Measurements from ENCODE around the gene OR1D5. TPM values are rescaled to one million over a fixed set of nuclear protein-coding genes. Genes with fewer than 3 reads are reported as not detected.
"Not testable (repeated sequence)": the region's sequence is repeated elsewhere in the genome, so short reads cannot be mapped to it uniquely, and the experiment has no call there.

Gene OR1D5, protein sequence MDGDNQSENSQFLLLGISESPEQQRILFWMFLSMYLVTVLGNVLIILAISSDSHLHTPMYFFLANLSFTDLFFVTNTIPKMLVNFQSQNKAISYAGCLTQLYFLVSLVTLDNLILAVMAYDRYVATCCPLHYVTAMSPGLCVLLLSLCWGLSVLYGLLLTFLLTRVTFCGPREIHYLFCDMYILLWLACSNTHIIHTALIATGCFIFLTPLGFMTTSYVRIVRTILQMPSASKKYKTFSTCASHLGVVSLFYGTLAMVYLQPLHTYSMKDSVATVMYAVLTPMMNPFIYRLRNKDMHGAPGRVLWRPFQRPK
- not detected for total RNA-seq

DNA sequence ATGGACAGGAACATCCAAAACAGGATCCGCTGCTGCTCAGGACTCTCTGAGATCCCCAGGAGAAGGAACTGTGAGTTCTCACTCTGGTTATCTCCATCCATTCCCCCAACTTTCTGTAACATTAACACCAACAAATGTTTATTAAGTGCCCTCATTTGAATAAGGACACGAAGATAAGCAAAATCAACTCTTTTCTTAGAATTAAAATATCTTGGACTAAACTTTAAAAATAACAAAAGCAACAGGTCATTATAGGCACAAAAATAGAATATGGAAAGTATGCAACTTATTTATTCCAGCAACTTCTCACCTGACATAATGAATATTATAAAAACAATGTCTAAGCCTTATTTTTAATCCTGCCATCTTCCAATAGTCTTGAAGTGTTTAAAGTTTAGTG is at the start of gene OR1D5:
TSS of gene OR1D5 (minus strand) at position 101 of the 400 bp plus-strand sequence. CDS start at position 101, 0 bp downstream.
- not testable (repeated sequence) for DNase-seq

DNA sequence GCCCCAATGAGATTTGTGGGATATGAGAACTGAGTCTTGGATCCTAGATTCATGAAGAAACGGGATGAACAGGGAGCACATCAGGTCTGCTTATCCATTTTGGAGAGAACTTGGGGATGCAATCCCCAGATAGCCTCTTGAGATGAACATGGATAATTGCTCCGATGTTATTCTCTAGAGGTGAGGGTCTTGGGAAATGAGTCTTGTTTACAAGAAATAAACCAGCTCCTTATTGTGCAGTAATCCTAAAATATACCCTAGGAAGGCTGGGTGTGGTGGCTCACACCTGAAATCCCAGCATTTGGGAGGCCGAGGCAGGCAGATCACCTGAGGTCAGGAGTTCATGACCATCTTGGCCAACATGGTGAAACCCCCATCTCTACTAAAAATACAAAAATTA is 40.9 kb upstream of the OR1D5 start, which contains the start of gene OR1D2:
TSS of gene OR1D2 (minus strand) at position 101 of the 400 bp plus-strand sequence. CDS start 11,426 bp downstream, outside the sequence.
- DNase-seq, result no peak

DNA sequence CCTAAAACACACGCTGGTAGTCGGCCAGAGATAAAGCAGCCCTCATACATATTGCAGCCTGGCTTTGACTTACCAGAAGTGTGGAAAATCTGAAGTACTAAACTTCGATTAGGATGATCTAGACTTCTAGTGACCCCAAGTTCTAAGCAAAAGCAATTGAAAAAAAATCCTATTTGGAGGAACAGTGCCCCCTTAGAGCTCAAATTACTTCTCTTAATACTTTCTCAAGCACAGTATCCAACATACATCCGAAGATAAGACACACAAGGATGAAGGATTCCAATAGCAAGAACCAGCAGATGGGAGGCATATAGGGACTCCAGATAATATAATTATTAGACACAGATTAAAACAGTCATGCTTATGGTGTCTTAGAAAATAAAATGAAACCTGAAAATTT is 10.4 kb upstream of the OR1D5 start:
- DNase-seq, result not testable (repeated sequence)

DNA sequence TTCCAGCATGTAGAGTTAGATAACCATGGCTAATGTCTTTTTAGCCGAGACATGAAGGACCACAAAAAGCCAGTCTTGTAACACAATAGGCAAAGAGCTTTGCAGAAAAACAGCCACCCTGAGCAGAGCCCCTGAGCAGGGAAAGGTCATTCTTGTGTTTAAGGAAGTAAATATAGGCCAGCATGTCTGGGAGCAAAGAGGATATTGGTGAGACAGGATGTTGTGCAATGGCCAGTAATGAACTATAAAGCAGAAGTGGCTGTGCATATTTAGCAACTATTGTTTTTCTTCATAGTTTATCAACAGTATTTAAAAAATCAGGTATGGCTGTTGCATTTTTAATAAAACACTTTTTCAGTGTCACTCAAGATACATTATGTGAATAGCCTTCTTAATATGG is 1.8 kb upstream of the OR1D5 start:
- DNase-seq, result not testable (repeated sequence)

DNA sequence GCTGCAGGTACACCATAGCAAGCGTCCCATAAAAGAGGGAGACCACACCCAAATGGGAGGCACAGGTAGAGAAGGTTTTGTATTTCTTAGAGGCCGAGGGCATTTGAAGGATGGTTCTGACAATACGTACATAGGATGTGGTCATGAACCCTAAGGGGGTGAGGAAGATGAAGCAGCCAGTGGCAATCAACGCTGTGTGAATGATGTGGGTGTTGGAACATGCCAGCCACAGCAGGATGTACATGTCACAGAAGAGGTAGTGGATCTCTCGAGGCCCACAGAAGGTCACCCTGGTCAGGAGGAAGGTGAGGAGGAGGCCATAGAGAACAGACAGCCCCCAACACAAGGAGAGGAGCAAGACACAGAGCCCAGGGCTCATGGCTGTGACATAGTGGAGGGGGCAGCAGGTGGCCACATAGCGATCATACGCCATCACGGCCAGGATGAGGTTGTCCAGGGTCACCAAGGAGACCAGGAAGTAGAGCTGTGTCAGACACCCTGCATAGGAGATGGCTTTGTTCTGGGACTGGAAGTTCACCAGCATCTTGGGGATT is 506 bp downstream of the OR1D5 start:
- not testable (repeated sequence) for DNase-seq

DNA sequence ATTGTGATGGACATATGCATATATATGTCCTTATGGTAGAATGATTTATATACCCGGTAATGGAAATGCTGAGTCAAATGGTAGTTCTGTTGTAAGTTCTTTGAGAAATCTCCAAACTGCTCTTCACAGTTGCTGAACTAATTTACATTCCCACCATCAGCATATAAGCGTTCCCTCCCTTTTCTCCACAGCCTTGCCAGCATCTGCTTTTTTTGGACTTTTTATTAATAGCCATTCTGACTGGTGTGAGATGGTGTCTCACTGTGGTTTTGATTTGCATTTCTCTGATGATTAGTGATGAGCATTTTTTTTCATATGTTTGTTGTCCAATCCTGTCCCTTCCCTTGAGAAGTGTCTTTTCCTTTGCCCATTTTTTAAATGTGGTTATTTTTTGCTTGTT is 8.5 kb downstream of the OR1D5 start:
- not testable (repeated sequence) for DNase-seq

DNA sequence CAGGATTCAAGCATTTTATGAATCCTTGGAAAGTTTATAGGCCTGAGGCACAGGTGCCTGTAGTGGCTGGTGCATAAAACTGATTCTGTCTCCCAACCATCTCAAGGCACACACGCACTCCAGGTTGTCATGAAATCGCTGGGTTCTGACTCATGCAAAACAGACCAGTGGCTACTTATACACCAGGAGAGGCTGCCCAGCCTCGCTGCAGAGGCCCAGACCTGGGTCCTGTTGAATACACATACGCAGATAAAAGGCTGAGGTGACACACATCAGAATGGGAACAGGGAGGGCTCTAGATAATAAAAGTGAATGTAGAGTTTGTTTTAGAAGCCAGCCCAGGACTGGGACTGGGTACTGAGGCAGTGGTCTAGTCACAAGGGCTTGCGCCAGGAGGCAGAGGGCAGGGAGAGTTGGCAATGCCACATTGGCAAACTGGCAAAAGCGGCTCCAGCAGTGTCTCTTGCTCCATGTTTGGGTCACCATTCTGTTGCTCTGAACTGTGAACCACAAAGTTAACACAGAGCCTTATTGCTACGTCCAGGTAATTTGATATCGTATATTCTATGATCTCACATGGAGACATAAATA is 13.6 kb downstream of the OR1D5 start:
- no peak for DNase-seq

DNA sequence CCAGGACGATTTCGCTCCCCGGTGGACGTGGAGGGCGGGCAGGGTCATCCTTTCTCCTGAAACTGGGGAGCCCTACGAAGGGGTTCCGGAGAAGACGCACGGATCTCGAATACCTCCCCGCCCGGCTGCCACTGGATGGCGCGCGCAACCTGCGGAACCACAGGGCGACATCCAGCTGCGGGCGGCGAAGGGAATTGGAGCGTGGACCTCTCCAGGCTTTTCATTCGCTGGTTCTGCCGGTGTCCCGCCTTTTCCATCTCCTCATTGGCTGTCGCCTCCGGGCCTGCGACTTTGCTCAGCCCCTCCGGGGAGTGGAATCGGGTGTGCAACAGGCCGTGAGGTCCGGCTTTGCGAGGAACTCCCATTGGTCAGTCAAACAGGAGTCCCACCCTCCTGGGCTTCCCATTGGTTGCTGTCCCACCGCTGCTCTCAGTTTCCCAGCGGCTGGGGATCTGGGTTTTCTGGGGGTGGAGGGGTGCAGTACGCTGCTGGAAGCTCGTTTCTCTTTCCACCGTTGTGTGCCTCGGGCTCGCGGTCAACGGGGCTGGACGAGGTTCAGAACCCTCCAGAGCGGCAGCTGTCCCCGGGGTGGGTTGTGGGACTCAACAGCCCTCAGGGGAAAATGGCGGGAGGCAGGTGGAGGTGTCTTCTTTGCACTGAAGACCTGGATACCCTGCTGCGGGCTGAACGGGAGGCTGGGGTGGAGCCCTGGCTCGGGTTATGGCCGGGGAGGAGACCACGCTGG is 14.5 kb downstream of the OR1D5 start:
- peak; percentile 95 for DNase-seq

DNA sequence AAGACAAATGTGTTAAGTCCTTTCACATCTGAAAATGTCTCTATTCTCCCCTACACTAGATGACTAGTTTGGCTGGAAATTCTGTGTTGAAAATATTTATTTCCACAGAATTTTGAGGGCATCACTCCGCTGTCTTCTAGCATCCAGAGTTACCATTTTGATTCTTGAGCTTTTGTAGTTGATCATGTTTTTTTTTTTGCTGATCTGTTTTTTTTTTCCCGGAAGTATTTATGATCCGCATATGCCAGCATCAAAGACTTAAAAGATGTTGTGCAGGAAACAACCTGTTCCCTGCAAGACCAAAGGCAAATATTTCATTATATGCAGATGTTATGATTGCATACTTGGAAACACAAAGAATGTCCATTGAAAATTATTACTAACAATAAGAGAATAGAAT is 16.7 kb downstream of the OR1D5 start:
- DNase-seq, result no peak

DNA sequence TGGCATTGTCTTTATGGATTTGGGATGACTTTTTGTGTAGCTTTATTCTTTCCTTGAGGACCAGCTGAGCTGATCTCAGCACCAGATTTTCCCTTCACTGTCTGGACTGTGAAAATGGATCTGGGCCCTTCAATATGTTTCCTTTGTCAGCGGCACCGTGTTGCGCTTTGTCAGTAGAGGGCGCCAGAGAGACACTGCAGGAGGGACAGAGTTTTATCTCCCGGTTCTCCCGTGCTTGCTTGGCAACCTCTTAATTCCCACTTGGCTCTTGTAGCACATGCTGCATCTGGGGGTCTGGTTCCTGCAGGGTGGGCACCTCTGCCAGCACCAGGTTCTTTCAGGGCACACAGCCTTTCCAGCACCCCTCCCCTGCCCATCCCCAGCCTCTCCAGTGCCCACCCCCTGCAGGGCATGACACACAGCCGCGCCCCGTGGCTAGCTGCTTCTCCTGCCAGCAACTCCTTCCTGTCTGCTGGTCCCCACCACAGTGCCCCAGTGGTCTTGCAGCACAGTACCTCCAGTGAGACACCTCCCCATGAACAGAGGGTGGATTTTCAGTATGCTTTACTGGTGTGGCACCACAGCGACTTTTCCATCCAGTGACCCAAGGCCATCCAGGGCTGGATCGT is 19.6 kb downstream of the OR1D5 start:
- no peak for DNase-seq

DNA sequence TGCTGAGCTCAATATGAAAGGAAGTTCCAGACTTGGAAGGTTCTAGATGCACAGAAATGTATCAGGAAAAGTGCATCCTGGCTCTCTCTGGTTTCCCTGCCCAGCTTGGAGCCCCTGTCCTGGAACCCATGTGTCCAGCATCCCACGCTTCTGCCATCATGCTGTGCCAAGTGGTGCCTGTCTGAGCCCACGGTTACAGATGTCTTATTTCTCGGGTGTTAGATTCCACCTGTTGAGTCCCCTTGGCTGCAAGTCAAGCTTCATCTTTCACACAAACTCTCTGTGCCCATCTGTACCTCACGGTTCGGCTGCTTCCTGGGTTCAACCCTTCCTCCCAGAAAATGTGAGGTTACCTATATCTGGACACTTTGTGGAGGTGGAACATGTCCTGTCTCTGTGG is 22.5 kb downstream of the OR1D5 start:
- DNase-seq, result no peak

DNA sequence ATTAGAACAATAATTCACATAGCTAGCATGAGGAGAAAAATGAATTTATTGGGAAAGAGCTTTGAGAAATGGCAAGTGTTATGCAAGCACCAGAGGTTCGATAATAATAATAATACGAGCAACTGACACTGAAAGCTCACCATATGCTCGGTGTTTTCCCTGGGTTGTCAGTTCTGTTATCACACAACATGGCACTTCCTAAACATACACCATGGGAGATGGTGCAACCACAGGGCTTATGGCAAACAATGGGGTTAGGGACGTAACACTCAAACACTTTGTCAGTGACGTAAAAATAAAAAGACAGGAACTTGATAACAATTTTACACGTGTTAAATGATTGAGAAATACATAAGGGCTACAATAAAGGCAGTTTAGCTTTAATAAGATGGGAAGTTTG is 23.7 kb downstream of the OR1D5 start:
- DNase-seq, result no peak

DNA sequence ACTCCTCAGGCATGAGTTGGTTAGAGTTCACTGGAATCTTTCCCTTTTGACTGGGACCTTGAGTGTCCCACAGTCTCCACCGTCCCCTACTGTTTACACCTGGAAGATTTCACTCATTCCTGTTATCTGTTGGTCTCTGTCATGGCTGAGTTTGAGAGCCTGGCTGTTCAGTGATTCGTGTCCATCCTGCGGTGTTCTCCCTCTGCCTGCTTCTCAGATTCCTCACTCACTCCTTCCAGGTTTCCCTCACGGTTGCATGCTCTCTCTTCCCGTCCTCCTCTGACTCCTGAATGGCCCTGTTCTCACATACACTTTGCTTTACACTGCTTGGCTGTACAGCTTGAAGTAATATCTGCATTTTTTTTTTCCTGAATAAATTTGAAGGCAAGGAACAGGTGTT is 24.5 kb downstream of the OR1D5 start:
- DNase-seq, result no peak

DNA sequence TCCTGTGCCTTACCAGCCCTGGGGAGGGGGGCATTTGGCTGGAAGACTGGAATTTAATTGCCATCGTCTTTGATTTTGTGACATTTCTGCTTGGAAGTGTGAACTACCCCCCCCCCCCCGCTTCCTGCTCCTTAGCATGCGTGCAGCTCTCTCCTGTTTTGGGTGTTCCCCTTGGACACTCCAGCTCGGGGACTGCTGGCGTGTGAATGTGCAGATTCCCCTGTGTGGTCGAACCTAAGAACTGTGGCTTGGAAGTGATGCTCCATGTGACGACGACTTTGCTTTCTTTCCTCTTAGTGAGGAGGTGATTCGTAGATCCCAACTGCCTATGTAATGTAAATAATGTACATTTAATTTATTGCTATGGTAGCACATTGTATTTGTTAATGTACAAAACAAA is 26.1 kb downstream of the OR1D5 start:
- DNase-seq, result no peak

DNA sequence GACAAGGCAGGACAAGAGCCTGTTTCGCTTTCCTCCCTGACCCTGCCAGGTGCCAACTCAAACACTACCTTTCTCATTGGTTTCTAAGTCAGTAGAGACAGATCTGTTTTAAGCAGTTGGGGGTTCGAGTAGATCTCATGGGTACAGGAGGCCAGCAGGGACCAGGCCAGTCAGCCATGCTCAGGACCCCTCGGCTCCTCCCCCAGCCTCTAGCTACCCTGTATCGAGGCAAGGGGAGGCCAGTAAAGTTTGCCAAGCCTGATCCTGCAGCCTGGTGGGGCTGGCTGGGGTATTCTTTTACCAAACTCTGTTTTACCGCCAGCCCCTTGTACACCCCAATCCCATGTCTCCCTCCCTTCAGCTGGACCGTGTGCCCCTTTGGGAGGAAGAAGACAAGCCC is 26.6 kb downstream of the OR1D5 start:
- DNase-seq, result no peak

DNA sequence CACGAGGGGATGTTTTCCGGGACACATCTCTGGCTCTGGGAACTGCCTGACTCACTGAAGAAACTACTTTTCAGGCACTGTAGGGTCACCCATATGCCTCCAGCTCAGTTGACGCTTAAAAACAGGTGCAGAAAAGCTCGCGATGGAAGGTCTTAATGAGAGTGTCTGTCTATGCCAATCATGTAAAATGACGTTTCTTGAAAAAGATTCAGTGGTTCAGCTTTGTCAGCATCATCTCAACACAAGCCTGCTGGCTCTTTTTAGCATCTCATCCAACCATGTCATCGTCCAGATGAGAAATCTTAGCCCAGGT is 27.5 kb downstream of the OR1D5 start:
- DNase-seq, result no peak

DNA sequence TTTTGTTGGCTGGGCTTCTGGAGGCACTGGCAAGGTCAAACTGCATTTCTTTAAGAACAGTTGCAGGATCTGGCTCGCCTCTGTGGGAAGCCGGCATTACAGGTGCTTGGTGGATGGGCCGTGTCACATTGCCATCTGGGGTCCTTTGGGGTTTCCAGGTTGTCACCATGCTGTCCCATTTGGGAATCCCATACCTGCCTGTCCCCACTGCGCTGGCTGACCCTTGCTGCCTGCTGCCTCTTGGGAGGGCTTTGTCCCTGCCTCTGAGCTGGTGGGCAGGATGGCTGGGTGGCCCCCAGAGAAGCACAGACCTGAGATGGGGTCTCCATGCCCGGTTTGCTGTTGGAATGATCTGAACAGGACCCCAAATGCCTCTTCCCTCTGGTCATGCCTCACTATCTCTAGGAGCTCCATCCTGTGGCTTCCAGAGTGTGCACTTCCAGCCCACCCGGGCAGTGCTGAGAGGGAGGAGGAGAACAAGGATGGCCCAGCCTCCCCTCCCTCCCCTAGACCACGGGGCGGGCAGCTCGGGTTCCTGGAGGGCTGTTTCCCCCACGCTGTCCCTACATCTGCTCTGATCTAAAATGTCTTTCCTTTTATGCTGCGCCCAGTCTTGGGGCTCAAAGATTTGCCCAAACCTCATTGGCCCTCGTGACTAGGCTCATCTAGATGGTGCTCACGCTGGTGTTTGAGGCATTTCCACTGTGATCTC is 28.0 kb downstream of the OR1D5 start:
- no peak for DNase-seq

DNA sequence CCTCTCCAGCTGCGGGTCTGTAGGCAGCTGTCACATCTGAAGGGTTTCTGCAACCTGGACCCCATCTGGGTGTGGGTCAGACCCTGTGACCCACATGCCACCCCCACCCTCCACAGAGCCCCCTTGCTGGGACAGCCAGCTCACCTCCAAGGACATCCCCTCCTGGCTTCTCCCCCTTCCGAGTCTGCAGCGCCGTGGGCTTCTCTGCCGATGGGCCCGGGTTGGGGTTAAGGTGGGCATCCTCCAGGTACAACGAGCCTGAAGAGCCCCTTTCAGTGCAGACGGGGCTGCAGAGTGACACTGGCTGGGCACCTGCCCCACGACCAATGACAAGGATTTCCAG is 28.9 kb downstream of the OR1D5 start:
- no peak for DNase-seq

DNA sequence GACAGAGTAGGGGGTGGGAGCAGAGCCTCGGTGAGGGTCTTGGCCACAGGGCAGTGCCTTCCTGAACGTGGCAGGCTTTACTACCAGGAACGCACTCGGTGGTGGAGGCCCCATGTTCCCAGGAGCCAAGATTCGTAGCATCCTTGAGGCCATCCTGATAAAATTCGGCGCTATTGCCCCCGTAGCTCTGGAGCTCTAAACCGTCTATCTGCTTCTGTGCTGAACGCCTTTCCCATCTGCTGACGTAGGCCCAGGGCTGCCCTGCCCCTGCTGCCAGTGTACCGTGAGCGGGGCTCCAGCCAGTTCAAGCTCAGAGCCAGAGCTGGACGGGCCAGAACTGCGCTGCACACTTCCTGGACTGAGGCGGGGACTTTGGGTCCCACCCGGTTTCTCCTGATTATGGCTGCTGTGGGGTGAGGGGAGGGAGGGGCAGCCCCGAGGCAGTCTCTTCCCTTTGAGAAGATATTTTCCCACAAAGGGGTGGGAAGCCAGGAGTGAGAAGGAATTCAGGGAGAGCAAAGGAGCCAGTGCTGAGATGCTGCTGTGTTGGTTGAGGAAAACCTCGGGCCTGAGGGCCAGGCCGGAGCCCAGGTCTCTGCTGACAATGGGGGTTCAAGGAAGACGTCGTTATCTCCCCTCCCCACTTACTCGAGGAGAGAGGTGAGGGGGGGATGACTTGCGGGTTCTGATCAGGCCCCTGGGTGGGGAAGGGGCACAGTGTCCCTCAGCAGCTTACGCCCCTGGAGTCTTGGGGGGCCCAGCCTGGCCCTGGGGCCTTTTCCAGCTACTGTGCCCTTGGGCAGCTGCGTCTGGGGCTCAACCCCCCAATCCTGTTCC is 29.4 kb downstream of the OR1D5 start:
- no peak for DNase-seq

DNA sequence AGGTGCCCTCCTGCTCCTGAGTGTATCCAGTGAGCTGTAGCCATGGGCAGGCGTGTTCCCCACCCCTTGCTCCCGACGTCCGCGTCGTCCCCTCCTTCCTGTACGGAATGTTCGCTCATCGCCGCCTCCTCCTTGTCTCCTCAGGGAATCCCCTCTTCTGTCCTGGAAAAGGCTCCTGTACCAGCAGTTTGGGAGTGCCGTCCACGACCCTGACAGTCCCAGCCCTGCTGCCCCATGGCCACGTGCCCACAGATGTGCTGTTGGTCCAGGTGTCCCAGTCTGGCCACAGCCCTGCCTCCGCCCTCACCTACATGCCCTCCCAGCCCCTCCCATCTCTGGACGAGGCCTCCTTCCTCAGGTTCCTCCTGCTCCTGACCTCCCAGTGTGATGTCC is 30.2 kb downstream of the OR1D5 start:
- no peak for DNase-seq
